Measurements from ENCODE around the gene CYP27C1.
A peak's percentile ranks its signal among the peaks of the same experiment; 100 is the strongest.
"Not testable (repeated sequence)": the region's sequence is repeated elsewhere in the genome, so short reads cannot be mapped to it uniquely, and the experiment has no call there.

Gene CYP27C1

GRCh38 chr2:127220768-127221527, 849 bp upstream of the CYP27C1 start:
- DNase-seq: no peak

- DNase-seq: no peak
Observed at GRCh38 chr2:127219171-127220070, 678 bp downstream of the CYP27C1 start.

- DNase-seq: no peak
Observed at GRCh38 chr2:127218812-127219170, 1.3 kb downstream of the CYP27C1 start.

GRCh38 chr2:127217470-127218325, 2.4 kb downstream of the CYP27C1 start:
- DNase-seq: no peak

- DNase-seq: no peak
Observed at GRCh38 chr2:127216593-127216992, 3.5 kb downstream of the CYP27C1 start.

GRCh38 chr2:127216095-127216494, 4.0 kb downstream of the CYP27C1 start:
- no peak for DNase-seq

- not testable (repeated sequence) for DNase-seq
Observed at GRCh38 chr2:127214201-127214600, 5.9 kb downstream of the CYP27C1 start.

- no peak for DNase-seq
Observed at GRCh38 chr2:127208313-127208712, 11.8 kb downstream of the CYP27C1 start.

GRCh38 chr2:127205218-127206125, 14.6 kb downstream of the CYP27C1 start:
- no peak for DNase-seq

- no peak for DNase-seq
Observed at GRCh38 chr2:127201452-127201851, 18.6 kb downstream of the CYP27C1 start.

- DNase-seq: no peak
Observed at GRCh38 chr2:127200962-127201361, 19.1 kb downstream of the CYP27C1 start.

GRCh38 chr2:127199223-127199622, 20.9 kb downstream of the CYP27C1 start:
- DNase-seq: no peak

- DNase-seq: peak; percentile 52
Observed at GRCh38 chr2:127197475-127198385, 22.4 kb downstream of the CYP27C1 start.

GRCh38 chr2:127196998-127197397, 23.1 kb downstream of the CYP27C1 start:
- no peak for DNase-seq

- DNase-seq: no peak
Observed at GRCh38 chr2:127196549-127196948, 23.6 kb downstream of the CYP27C1 start.

GRCh38 chr2:127195140-127196074, 24.7 kb downstream of the CYP27C1 start:
- no peak for DNase-seq

- no peak for DNase-seq
Observed at GRCh38 chr2:127194447-127194846, 25.7 kb downstream of the CYP27C1 start.

- no peak for DNase-seq
Observed at GRCh38 chr2:127193967-127194280, 26.2 kb downstream of the CYP27C1 start.

- no peak for DNase-seq
Observed at GRCh38 chr2:127193164-127193966, 26.7 kb downstream of the CYP27C1 start.

Data from activated CD4-positive, CD25-positive, alpha-beta regulatory T cell treated with anti-CD3 and anti-CD28 coated beads, Interleukin-2, amount 50 U/mL, for 72 hours (primary cell).